Thoracic aorta (tissue), 2 donors: Measurements from ENCODE around the gene IL31. TPM values are rescaled to one million over a fixed set of nuclear protein-coding genes. Genes with fewer than 3 reads are reported as not detected.
"Not testable (repeated sequence)": the region's sequence is repeated elsewhere in the genome, so short reads cannot be mapped to it uniquely, and the experiment has no call there.

Experiments
- ATAC-seq: fragments of 150-250 bp; one replicate; pipeline ENCODE4 v1.8.0; 2017; ENCODE audit warnings: low read depth; ENCODE audit not compliant: insufficient number of reproducible peaks, low FRiP score
- DNase-seq: peaks from one replicate; pipeline ENCODE4 v3.0.0-alpha.2; 2020; ENCODE audit warnings: low spot score
- H3K27ac ChIP-seq, 2 donors: fragments of 200-600 bp; sonication (generic); 1 replicate in 1 of 2; 2 replicates in 1 of 2; pipeline ENCODE4 v1.5.1; 2016; ENCODE audit warnings: mild to moderate bottlenecking in 2 of 2, moderate library complexity in 2 of 2
- H3K27me3 ChIP-seq: fragments of 200-600 bp; sonication (generic); replicated peaks from 2 replicates; pipeline ENCODE4 v1.6.0; 2016; ENCODE audit warnings: mild to moderate bottlenecking; ENCODE audit not compliant: insufficient read depth
- H3K36me3 ChIP-seq: fragments of 200-600 bp; sonication (generic); one replicate; pipeline ENCODE4 v1.5.1; 2016
- H3K4me1 ChIP-seq, 2 donors: fragments of 200-600 bp; sonication (generic); 1 replicate in 1 of 2; 2 replicates in 1 of 2; pipeline versions ENCODE4 v1.5.1 to v1.6.0; 2016; ENCODE audit warnings: low read depth in 2 of 2, mild to moderate bottlenecking in 1 of 2; ENCODE audit not compliant: control insufficient read depth in 1 of 2
- H3K4me3 ChIP-seq: fragments of 200-600 bp; sonication (generic); 2 replicates; pipeline ENCODE4 v1.5.1; 2016; ENCODE audit warnings: mild to moderate bottlenecking
- H3K9me3 ChIP-seq: fragments of 200-600 bp; sonication (generic); 2 replicates; pipeline ENCODE4 v1.5.1; 2016
- CTCF ChIP-seq: fragments of 200-600 bp; sonication (generic); IDR thresholded peaks from one replicate; pipeline ENCODE4 v1.5.1; 2019; ENCODE audit warnings: antibody characterized with exemption
- total RNA-seq, 2 donors: library from RNA; depleted of rRNA; stranded (reverse); fragments of >200 nt; gene quantifications; one replicate each; pipeline versions ENCODE4 v1.1.0 to v1.2.3, GENCODE V29; 2016

Gene IL31
- total RNA-seq, 2 donors from 2014 or later = not detected

DNA sequence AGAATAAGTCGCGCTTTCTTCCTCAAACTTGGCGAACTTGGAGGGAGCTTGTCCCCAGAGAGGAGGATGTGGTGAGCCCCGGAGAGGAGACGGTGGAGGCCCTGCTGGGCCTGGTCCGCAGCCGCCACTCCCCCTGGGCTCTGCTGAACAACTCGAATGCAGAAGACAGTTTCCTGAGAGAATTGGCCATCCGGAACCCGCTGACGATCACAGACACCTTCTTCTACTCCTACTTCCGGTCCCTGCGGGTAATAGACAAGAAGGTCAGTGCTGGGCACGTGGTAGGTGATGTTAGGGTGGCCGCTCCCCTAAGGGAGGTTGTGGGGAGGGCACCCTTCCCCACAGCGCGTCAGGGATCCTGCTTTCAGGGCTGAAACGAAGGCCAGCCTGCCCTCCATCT is 10.5 kb upstream of the IL31 start:
- Histone ChIP-seq H3K27me3 (peaks cover 3% of the 10 kb centered on the region), H3K27ac (no peak overlapping the region), H3K9me3 (no peaks in the 10 kb centered on the region), H3K36me3 (no peaks in the 10 kb centered on the region), H3K4me1 (peaks cover 5 to 8% of the 10 kb centered on the region in 2 donors), H3K4me3 (no peak overlapping the region)
- no peak for TF ChIP-seq CTCF
- ATAC-seq (no peak), DNase-seq (no peak)

DNA sequence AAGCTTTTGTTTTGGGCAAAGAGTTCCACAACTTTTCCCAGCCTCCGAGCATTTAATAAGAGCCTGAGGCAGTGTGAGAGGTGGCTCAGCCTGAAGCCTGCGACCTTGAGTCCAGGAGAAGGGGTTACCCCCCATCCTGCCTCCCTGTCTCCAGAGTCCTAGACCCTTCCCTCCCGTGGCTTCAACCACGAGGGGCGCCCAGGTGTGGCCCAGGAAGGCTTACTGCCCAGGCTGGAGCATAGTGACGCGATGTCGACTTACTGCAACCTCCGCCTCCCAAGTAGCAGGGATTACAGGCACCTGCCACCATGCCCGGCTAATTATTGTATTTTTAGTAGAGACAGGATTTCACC is 9.5 kb upstream of the IL31 start:
- DNase-seq (no peak), ATAC-seq (no peak)
- no peak overlapping the region for H3K27ac ChIP-seq
- H3K36me3 ChIP-seq = no peaks in the 10 kb centered on the region
- peaks cover 3% of the 10 kb centered on the region for H3K27me3 ChIP-seq
- H3K4me3 ChIP-seq = peak overlapping the region; percentile 79
- peaks cover 5 to 8% of the 10 kb centered on the region in 2 donors for H3K4me1 ChIP-seq
- TF ChIP-seq CTCF = no peak
- H3K9me3 ChIP-seq = no peaks in the 10 kb centered on the region

GRCh38 chr12:122182887-122183587 is 9.0 kb upstream of the IL31 start, which contains the start of gene LRRC43:
Gene LRRC43, plus strand, starts transcription at chr12:122183123. Its CDS starts 22 bp downstream, at chr12:122183145.
- H3K27me3 ChIP-seq = peaks cover 3% of the 10 kb centered on the region
- no peak for TF ChIP-seq CTCF
- no peaks in the 10 kb centered on the region for H3K9me3 ChIP-seq
- H3K36me3 ChIP-seq = no peaks in the 10 kb centered on the region
- no peak within 1 kb of the TSS for H3K27ac ChIP-seq
- peaks cover 5 to 8% of the 10 kb centered on the region in 2 donors for H3K4me1 ChIP-seq
- ATAC-seq = no peak
- DNase-seq = no peak
- peak within 1 kb of the TSS; percentile 79 for H3K4me3 ChIP-seq

DNA sequence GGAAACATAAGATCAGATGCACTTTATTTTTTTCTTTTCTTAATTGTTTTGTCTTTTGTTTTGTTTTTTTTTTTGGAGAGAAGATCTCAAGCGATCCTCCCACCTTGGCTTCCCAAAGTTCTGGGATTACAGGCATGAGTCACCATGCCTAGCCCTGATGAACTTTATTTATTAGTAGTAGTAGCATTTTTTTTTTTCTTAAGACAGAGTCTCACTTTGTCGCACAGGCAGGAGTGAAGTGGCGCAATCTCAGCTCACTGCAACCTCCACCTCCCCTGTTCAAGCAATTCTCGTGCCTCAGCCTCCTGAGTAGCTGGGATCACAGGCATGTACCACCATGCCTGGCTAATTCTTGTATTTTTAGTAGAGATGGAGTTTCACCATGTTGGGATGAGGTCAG is 2.5 kb upstream of the IL31 start:
- not testable (repeated sequence) for H3K36me3 ChIP-seq, H3K27me3 ChIP-seq, H3K4me1 ChIP-seq, H3K27ac ChIP-seq, H3K4me3 ChIP-seq, H3K9me3 ChIP-seq, DNase-seq, ATAC-seq

DNA sequence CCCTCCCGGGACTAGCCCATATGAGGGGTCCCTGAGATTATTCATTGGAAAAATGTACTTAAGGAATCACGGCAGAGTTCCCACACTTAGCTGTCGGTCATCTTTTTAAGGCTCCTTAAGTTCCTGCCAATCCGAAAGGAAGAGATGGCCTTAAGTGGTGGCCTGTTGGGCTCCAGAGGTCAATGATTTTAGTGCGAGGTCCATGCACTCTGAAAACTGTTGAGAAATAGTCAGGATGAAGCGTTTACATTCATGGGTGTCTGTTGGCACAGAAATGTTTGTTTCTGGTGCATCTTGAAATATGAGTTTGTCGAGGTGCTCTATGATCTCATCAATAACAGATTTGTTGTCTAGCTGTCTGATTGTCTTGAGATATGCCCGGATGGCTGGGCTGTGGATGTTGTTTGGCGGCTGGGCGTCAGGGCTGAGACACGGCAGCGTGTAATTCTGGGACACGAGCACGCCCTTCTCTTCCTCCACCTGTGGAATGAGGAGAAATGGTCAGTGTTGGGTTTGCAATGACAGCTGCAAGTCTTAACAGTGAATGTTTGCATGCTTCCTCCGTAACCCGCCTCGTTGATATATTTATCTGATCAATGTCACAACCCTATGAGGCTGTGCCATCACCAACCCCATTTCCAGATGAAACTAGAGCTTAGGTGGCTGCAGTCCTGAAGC is 1.6 kb downstream of the IL31 start:
- Histone ChIP-seq H3K36me3 (no peaks in the 10 kb centered on the region), H3K27ac (no peak overlapping the region), H3K9me3 (no peaks in the 10 kb centered on the region), H3K4me1 (no peaks in the 10 kb centered on the region), H3K4me3 (no peak overlapping the region), H3K27me3 (no peaks in the 10 kb centered on the region)
- ATAC-seq (no peak), DNase-seq (no peak)
- TF ChIP-seq CTCF = no peak
